ENCODE results near the gene PDE6G.

The PDE6G gene

GRCh38 chr17:81652906-81653771 is 3.2 kb downstream of the PDE6G start:
- POLR2A ChIA-PET: interaction anchor here (0.7 kb wide), 1 partner anchor 49 kb away, joined by 4 read pairs; no protein-coding TSS in a partner anchor
- Histone ChIP-seq H3K36me3 (ENCODE audit: control insufficient read depth in 2 of 2, insufficient read depth in 1 of 2, low read length in 2 of 2) (no peaks in the 10 kb centered on the region), H3K9me3 (ENCODE audit: control insufficient read depth, insufficient read depth, low read depth, low read length) (no peaks in the 10 kb centered on the region), H3K4me3 (ENCODE audit: low read depth, low read length) (no peak overlapping the region), H3K4me1 (ENCODE audit: control insufficient read depth, insufficient read depth, low read length) (no peaks in the 10 kb centered on the region), H3K27ac (ENCODE audit: extremely low read depth, low read depth, low read length) (no peak overlapping the region)
- CTCF ChIA-PET: interaction anchor here (0.6 to 0.8 kb wide), 2 partner anchors 198 to 503 kb away, joined by 3 to 4 read pairs; no protein-coding TSS in a partner anchor
- TF ChIP-seq HOXC10 (CRISPR knock-in tag; IDR thresholded peaks at IDR 0.05) (no peak), ZNF354C (tag by site-specific recombination; IDR thresholded peaks at IDR 0.05; ENCODE audit: borderline replicate concordance, low read depth) (no peak), ZSCAN23 (tag by site-specific recombination; IDR thresholded peaks at IDR 0.05) (no peak), GLIS1 (tag by site-specific recombination; IDR thresholded peaks at IDR 0.05) (peak; percentile 83), FEZF1 (tag by site-specific recombination; IDR thresholded peaks at IDR 0.05) (no peak), KLF10 (tag by site-specific recombination; IDR thresholded peaks at IDR 0.05) (no peak), ZNF513 (tag by site-specific recombination; IDR thresholded peaks at IDR 0.05) (no peak), ZBTB8A (tag by site-specific recombination; IDR thresholded peaks at IDR 0.05) (no peak), ZNF121 (tag by site-specific recombination; IDR thresholded peaks at IDR 0.05) (no peak), ZNF423 (tag by site-specific recombination; IDR thresholded peaks at IDR 0.05) (no peak), PRDM2 (tag by site-specific recombination; IDR thresholded peaks at IDR 0.05; ENCODE audit: borderline replicate concordance) (no peak), GLIS2 (tag by site-specific recombination; IDR thresholded peaks at IDR 0.05) (peak; percentile 66), ZIC2 (tag by site-specific recombination; IDR thresholded peaks at IDR 0.05) (0 out of 2 replicates have a peak, but pooled peaks have one; percentile 30), EGR2 (tag by site-specific recombination; IDR thresholded peaks at IDR 0.05; ENCODE audit: low read depth) (no peak), ZNF366 (tag by site-specific recombination; conservative IDR thresholded peaks at IDR 0.05) (no peak), ZNF302 (tag by site-specific recombination; IDR thresholded peaks at IDR 0.05; ENCODE audit: low read depth) (no peak), ZSCAN5A (tag by site-specific recombination; IDR thresholded peaks at IDR 0.05) (no peak)
